Liver (tissue), 9 donors: ENCODE results near the gene TCF12. TPM values are rescaled to one million over a fixed set of nuclear protein-coding genes. Genes with fewer than 3 reads are reported as not detected.

ENCODE experiments used
- DNase-seq: peaks from one replicate; pipeline ENCODE4 v3.0.0-alpha.2; 2017; ENCODE audit warnings: low spot score
- H3K27ac ChIP-seq, 2 donors: one replicate each; pipeline ENCODE4 v1.7.0; 2013; ENCODE audit warnings: inconsistent platforms in 2 of 2, low read length in 2 of 2, control low read depth in 1 of 2, low read depth in 1 of 2, mild to moderate bottlenecking in 1 of 2
- H3K27me3 ChIP-seq, 4 donors: one replicate each; pipeline versions ENCODE4 v1.6.1 to v1.7.0; 2013; ENCODE audit warnings: low read length in 3 of 4, inconsistent platforms in 1 of 4, mild to moderate bottlenecking in 1 of 4, moderate library complexity in 1 of 4; ENCODE audit not compliant: control insufficient read depth in 4 of 4, insufficient read depth in 4 of 4
- H3K36me3 ChIP-seq, 4 donors: one replicate each; pipeline versions ENCODE4 v1.6.1 to v1.7.0; 2013; ENCODE audit warnings: low read length in 3 of 4, mild to moderate bottlenecking in 3 of 4, low read depth in 1 of 4, moderate library complexity in 1 of 4; ENCODE audit not compliant: control insufficient read depth in 4 of 4, insufficient read depth in 3 of 4
- H3K4me1 ChIP-seq, 4 donors: one replicate each; pipeline versions ENCODE4 v1.6.1 to v1.7.0; 2013; ENCODE audit warnings: low read length in 3 of 4, mild to moderate bottlenecking in 3 of 4, moderate library complexity in 1 of 4; ENCODE audit not compliant: control insufficient read depth in 4 of 4, insufficient read depth in 4 of 4
- H3K4me3 ChIP-seq, 3 donors: one replicate each; pipeline versions ENCODE4 v1.6.1 to v1.7.0; 2013; ENCODE audit warnings: low read length in 3 of 3, control low read depth in 1 of 3, low read depth in 1 of 3, mild to moderate bottlenecking in 1 of 3
- H3K9ac ChIP-seq, 2 donors: one replicate each; pipeline ENCODE4 v1.7.0; 2013; ENCODE audit warnings: low read length in 2 of 2, mild to moderate bottlenecking in 2 of 2, moderate library complexity in 2 of 2, control low read depth in 1 of 2, low read depth in 1 of 2
- H3K9me3 ChIP-seq, 4 donors: one replicate each; pipeline versions ENCODE4 v1.6.1 to v1.7.0; 2013; ENCODE audit warnings: low read length in 3 of 4; ENCODE audit not compliant: control insufficient read depth in 4 of 4
- ATF3 ChIP-seq: IDR thresholded peaks from 2 replicates; pipeline ENCODE4 v1.6.1; 2016; ENCODE audit warnings: antibody characterized with exemption
- EGR1 ChIP-seq, 2 donors: IDR thresholded peaks; 2 replicates each; pipeline ENCODE4 v1.6.1; 2016 to 2018; ENCODE audit warnings: antibody characterized with exemption in 2 of 2, low read depth in 2 of 2
- FOXA1 ChIP-seq: IDR thresholded peaks from 2 replicates; pipeline ENCODE4 v1.6.1; 2016; ENCODE audit warnings: antibody characterized with exemption
- FOXA2 ChIP-seq: IDR thresholded peaks from 2 replicates; pipeline ENCODE4 v1.6.1; 2016; ENCODE audit warnings: antibody characterized with exemption
- GABPA ChIP-seq, 2 donors: IDR thresholded peaks in 1 of 2; conservative IDR thresholded peaks in 1 of 2; 2 replicates each; pipeline ENCODE4 v1.6.1; 2016; ENCODE audit warnings: antibody characterized with exemption in 2 of 2, mild to moderate bottlenecking in 1 of 2, moderate library complexity in 1 of 2
- HNF4A ChIP-seq, 2 donors: conservative IDR thresholded peaks; 2 replicates each; pipeline ENCODE4 v1.6.1; 2016; ENCODE audit warnings: antibody characterized with exemption in 2 of 2, mild to moderate bottlenecking in 2 of 2
- HNF4G ChIP-seq: IDR thresholded peaks from 2 replicates; pipeline ENCODE4 v1.6.1; 2016; ENCODE audit warnings: antibody characterized with exemption
- JUND ChIP-seq, 2 donors: IDR thresholded peaks; 2 replicates each; pipeline ENCODE4 v1.6.1; 2016; ENCODE audit warnings: antibody characterized with exemption in 2 of 2
- MAX ChIP-seq: IDR thresholded peaks from 2 replicates; pipeline ENCODE4 v1.6.1; 2016; ENCODE audit warnings: antibody characterized with exemption
- NR2F2 ChIP-seq: IDR thresholded peaks from 2 replicates; pipeline ENCODE4 v1.6.1; 2016; ENCODE audit warnings: antibody characterized with exemption
- RAD21 ChIP-seq, 2 donors: IDR thresholded peaks; 2 replicates each; pipeline ENCODE4 v1.6.1; 2016; ENCODE audit warnings: antibody characterized with exemption in 2 of 2, mild to moderate bottlenecking in 2 of 2
- RXRA ChIP-seq, 2 donors: IDR thresholded peaks; 2 replicates each; pipeline ENCODE4 v1.6.1; 2017 to 2018; ENCODE audit warnings: antibody characterized with exemption in 2 of 2, mild to moderate bottlenecking in 1 of 2
- SP1 ChIP-seq: IDR thresholded peaks from 2 replicates; pipeline ENCODE4 v1.6.1; 2018; ENCODE audit warnings: antibody characterized with exemption, mild to moderate bottlenecking
- TAF1 ChIP-seq: conservative IDR thresholded peaks from 2 replicates; pipeline ENCODE4 v1.6.1; 2016; ENCODE audit warnings: antibody characterized with exemption, mild to moderate bottlenecking
- YY1 ChIP-seq: IDR thresholded peaks from 2 replicates; pipeline ENCODE4 v1.6.1; 2016; ENCODE audit warnings: antibody characterized with exemption, mild to moderate bottlenecking
- WGBS: extraction: QIAGEN DNeasy Blood & Tissue Kit; methylation state at CpG from one replicate; pipeline ENCODE4 v1.1.7; 2013; 5-methylcytosine and 5-hydroxymethylcytosine counted together
- polyA plus RNA-seq, 2 donors: library from polyadenylated mRNA; stranded (reverse) in 1 of 2; unstranded in 1 of 2; fragments of 200-250 nt in 1 of 2; fragments of >200 nt in 1 of 2; fragmentation: Nextera tagmentation in 1 of 2; extraction: Ambion mirVana in 1 of 2; gene quantifications; one replicate each; pipeline versions ENCODE4 v1.2.1 to v1.2.3, GENCODE V29; 2013 to 2015
- total RNA-seq, 2 donors: library from RNA; depleted of rRNA; stranded (reverse); fragments of >200 nt; gene quantifications; one replicate each; pipeline ENCODE4 v1.2.3, GENCODE V29; 2014
- TF ChIP-seq, protein P1 (sequence below): fragments of 150-350 bp; IDR thresholded peaks from 2 replicates; pipeline ENCODE4 v1.5.1; 2017; ENCODE audit warnings: improper control_type of control experiment, low read depth, low read length; ENCODE audit not compliant: missing input control
- TF ChIP-seq, protein P2 (sequence below): IDR thresholded peaks from 2 replicates; pipeline ENCODE4 v1.6.1; 2016; ENCODE audit warnings: antibody characterized with exemption
- TF ChIP-seq, protein P3 (sequence below): IDR thresholded peaks from 2 replicates; pipeline ENCODE4 v1.6.1; 2016; ENCODE audit warnings: antibody characterized with exemption, mild to moderate bottlenecking
- donor health status: healthy.
- donor health status: healthy.
- donor health status: healthy.
- donor health status: healthy.
- donor health status: healthy.

Gene TCF12
- total and polyA plus RNA-seq, 4 donors = 8.7 to 38.3 (median 22.3) TPM

DNA sequence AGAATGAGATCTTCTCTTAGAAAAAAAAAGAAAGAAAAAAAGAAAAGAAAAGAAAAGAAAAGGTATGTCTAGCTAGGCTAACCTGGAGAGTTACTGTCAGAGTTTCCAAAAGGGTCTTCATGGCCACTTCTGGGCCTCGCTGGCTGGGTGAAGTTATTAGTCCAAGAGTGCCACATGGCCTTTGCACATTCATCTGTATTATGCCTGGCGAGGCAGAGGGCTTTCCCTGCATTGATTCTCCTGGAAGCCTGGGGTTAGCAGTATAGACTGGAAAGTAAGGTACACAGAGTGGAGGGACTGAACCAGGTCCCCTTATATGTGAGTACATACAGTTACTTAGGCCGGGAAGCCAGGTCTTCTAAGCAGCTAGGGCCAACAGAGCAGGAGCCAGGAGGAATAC lies 403.0 kb downstream of the TCF12 start:
- no peak for TF ChIP-seq FOXA1
- TF ChIP-seq MAX = no peak
- TF ChIP-seq, protein P1, sequence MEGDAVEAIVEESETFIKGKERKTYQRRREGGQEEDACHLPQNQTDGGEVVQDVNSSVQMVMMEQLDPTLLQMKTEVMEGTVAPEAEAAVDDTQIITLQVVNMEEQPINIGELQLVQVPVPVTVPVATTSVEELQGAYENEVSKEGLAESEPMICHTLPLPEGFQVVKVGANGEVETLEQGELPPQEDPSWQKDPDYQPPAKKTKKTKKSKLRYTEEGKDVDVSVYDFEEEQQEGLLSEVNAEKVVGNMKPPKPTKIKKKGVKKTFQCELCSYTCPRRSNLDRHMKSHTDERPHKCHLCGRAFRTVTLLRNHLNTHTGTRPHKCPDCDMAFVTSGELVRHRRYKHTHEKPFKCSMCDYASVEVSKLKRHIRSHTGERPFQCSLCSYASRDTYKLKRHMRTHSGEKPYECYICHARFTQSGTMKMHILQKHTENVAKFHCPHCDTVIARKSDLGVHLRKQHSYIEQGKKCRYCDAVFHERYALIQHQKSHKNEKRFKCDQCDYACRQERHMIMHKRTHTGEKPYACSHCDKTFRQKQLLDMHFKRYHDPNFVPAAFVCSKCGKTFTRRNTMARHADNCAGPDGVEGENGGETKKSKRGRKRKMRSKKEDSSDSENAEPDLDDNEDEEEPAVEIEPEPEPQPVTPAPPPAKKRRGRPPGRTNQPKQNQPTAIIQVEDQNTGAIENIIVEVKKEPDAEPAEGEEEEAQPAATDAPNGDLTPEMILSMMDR = no peak
- no peak for TF ChIP-seq TAF1
- TF ChIP-seq ATF3 = no peak
- no peak for TF ChIP-seq YY1
- no peak for TF ChIP-seq RXRA (IDR thresholded peaks at IDR 0.05)
- no peak for TF ChIP-seq JUND (IDR thresholded peaks at IDR 0.05)
- TF ChIP-seq SP1 = no peak
- TF ChIP-seq NR2F2 = no peak
- TF ChIP-seq FOXA2 = no peak
- no peak for TF ChIP-seq RAD21 (IDR thresholded peaks at IDR 0.05)
- TF ChIP-seq GABPA (IDR thresholded peaks at IDR 0.05 in 1 of 2, conservative IDR thresholded peaks at IDR 0.05 in 1 of 2) = no peak
- TF ChIP-seq HNF4A (conservative IDR thresholded peaks at IDR 0.05) = no peak
- TF ChIP-seq EGR1 (IDR thresholded peaks at IDR 0.05; ENCODE audit: low read depth in 2 of 2) = no peak
- TF ChIP-seq, protein P2, sequence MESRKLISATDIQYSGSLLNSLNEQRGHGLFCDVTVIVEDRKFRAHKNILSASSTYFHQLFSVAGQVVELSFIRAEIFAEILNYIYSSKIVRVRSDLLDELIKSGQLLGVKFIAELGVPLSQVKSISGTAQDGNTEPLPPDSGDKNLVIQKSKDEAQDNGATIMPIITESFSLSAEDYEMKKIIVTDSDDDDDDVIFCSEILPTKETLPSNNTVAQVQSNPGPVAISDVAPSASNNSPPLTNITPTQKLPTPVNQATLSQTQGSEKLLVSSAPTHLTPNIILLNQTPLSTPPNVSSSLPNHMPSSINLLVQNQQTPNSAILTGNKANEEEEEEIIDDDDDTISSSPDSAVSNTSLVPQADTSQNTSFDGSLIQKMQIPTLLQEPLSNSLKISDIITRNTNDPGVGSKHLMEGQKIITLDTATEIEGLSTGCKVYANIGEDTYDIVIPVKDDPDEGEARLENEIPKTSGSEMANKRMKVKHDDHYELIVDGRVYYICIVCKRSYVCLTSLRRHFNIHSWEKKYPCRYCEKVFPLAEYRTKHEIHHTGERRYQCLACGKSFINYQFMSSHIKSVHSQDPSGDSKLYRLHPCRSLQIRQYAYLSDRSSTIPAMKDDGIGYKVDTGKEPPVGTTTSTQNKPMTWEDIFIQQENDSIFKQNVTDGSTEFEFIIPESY = no peak
- no peak for TF ChIP-seq HNF4G
- TF ChIP-seq, protein P3, sequence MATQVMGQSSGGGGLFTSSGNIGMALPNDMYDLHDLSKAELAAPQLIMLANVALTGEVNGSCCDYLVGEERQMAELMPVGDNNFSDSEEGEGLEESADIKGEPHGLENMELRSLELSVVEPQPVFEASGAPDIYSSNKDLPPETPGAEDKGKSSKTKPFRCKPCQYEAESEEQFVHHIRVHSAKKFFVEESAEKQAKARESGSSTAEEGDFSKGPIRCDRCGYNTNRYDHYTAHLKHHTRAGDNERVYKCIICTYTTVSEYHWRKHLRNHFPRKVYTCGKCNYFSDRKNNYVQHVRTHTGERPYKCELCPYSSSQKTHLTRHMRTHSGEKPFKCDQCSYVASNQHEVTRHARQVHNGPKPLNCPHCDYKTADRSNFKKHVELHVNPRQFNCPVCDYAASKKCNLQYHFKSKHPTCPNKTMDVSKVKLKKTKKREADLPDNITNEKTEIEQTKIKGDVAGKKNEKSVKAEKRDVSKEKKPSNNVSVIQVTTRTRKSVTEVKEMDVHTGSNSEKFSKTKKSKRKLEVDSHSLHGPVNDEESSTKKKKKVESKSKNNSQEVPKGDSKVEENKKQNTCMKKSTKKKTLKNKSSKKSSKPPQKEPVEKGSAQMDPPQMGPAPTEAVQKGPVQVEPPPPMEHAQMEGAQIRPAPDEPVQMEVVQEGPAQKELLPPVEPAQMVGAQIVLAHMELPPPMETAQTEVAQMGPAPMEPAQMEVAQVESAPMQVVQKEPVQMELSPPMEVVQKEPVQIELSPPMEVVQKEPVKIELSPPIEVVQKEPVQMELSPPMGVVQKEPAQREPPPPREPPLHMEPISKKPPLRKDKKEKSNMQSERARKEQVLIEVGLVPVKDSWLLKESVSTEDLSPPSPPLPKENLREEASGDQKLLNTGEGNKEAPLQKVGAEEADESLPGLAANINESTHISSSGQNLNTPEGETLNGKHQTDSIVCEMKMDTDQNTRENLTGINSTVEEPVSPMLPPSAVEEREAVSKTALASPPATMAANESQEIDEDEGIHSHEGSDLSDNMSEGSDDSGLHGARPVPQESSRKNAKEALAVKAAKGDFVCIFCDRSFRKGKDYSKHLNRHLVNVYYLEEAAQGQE = no peak
- no peaks in the 10 kb centered on the region for H3K36me3 ChIP-seq
- no peak for DNase-seq
- H3K4me3 ChIP-seq = no peak overlapping the region
- H3K27me3 ChIP-seq = no peaks in the 10 kb centered on the region
- no peak overlapping the region for H3K27ac ChIP-seq
- H3K9me3 ChIP-seq = no peaks in the 10 kb centered on the region
- no peak overlapping the region for H3K9ac ChIP-seq
- WGBS = 96% methylated on average over 3 of the region's 3 CpGs
- no peaks in the 10 kb centered on the region for H3K4me1 ChIP-seq
